HG03039 (cell line): ENCODE measurements around the gene NCAM1.
"Not testable (repeated sequence)": the region's sequence is repeated elsewhere in the genome, so short reads cannot be mapped to it uniquely, and the experiment has no call there.

ENCODE experiments used
- ATAC-seq: cut with Tn5 transposase; IDR thresholded peaks from one replicate; pipeline ENCODE4 v1.9.1; 2021; ENCODE audit warnings: mild to moderate bottlenecking, moderate library complexity; ENCODE audit not compliant: unreplicated experiment

Gene NCAM1

GRCh38 chr11:112961146-112961668 is at the start of gene NCAM1:
Gene NCAM1, plus strand, starts transcription at chr11:112961420.
- ATAC-seq: no peak

- no peak for ATAC-seq
These were observed 38.6 kb upstream of the NCAM1 start for GRCh38 chr11:112922606-112923005.

- ATAC-seq: not testable (repeated sequence)
These were observed 36.4 kb upstream of the NCAM1 start for GRCh38 chr11:112924836-112925235.

GRCh38 chr11:112925516-112926310 is 35.5 kb upstream of the NCAM1 start:
- no peak for ATAC-seq

GRCh38 chr11:112928136-112928535 is 33.1 kb upstream of the NCAM1 start:
- ATAC-seq: no peak

GRCh38 chr11:112929432-112929831 is 31.8 kb upstream of the NCAM1 start:
- ATAC-seq: no peak

- no peak for ATAC-seq
These were observed 29.5 kb upstream of the NCAM1 start for GRCh38 chr11:112931703-112932102.

- no peak for ATAC-seq
These were observed 28.6 kb upstream of the NCAM1 start for GRCh38 chr11:112932593-112932992.

- no peak for ATAC-seq
These were observed 27.2 kb upstream of the NCAM1 start for GRCh38 chr11:112933970-112934369.

GRCh38 chr11:112941104-112941503 is 20.1 kb upstream of the NCAM1 start:
- no peak for ATAC-seq

GRCh38 chr11:112942966-112943643 is 18.1 kb upstream of the NCAM1 start:
- ATAC-seq: no peak

- no peak for ATAC-seq
These were observed 14.4 kb upstream of the NCAM1 start for GRCh38 chr11:112946866-112947265.

GRCh38 chr11:112949781-112950575 is 11.2 kb upstream of the NCAM1 start:
- ATAC-seq: no peak

- ATAC-seq: no peak
These were observed 2.5 kb upstream of the NCAM1 start for GRCh38 chr11:112958670-112959069.

- no peak for ATAC-seq
These were observed 745 bp downstream of the NCAM1 start for GRCh38 chr11:112961751-112962578.

- no peak for ATAC-seq
These were observed 1.6 kb downstream of the NCAM1 start for GRCh38 chr11:112962579-112963367.

GRCh38 chr11:112963368-112963955 is 2.2 kb downstream of the NCAM1 start:
- ATAC-seq: no peak

GRCh38 chr11:112965656-112966055 is 4.4 kb downstream of the NCAM1 start:
- ATAC-seq: no peak

GRCh38 chr11:112966561-112966960 is 5.3 kb downstream of the NCAM1 start:
- no peak for ATAC-seq
